GM08714 (cell line): ENCODE results near the gene SPEF2.

Experiments used
- H3K4me3 ChIP-seq: fragments of 200-500 bp; sonication (Bioruptor generic); 2 replicates; pipeline ENCODE4 v1.5.1; 2014; ENCODE audit warnings: mild to moderate bottlenecking, low read length, inconsistent platforms
- ZNF274 ChIP-seq: IDR thresholded peaks from 2 replicates; pipeline ENCODE4 v1.6.1; 2012; ENCODE audit warnings: mild to moderate bottlenecking, low read depth, low read length

Gene SPEF2, protein sequence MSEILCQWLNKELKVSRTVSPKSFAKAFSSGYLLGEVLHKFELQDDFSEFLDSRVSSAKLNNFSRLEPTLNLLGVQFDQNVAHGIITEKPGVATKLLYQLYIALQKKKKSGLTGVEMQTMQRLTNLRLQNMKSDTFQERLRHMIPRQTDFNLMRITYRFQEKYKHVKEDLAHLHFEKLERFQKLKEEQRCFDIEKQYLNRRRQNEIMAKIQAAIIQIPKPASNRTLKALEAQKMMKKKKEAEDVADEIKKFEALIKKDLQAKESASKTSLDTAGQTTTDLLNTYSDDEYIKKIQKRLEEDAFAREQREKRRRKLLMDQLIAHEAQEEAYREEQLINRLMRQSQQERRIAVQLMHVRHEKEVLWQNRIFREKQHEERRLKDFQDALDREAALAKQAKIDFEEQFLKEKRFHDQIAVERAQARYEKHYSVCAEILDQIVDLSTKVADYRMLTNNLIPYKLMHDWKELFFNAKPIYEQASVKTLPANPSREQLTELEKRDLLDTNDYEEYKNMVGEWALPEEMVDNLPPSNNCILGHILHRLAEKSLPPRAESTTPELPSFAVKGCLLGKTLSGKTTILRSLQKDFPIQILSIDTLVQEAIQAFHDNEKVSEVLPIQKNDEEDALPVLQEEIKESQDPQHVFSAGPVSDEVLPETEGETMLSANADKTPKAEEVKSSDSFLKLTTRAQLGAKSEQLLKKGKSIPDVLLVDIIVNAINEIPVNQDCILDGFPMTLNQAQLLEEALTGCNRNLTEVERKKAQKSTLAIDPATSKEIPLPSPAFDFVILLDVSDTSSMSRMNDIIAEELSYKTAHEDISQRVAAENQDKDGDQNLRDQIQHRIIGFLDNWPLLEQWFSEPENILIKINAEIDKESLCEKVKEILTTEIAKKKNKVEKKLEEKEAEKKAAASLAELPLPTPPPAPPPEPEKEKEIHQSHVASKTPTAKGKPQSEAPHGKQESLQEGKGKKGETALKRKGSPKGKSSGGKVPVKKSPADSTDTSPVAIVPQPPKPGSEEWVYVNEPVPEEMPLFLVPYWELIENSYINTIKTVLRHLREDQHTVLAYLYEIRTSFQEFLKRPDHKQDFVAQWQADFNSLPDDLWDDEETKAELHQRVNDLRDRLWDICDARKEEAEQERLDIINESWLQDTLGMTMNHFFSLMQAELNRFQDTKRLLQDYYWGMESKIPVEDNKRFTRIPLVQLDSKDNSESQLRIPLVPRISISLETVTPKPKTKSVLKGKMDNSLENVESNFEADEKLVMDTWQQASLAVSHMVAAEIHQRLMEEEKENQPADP (N-terminal part only)

DNA sequence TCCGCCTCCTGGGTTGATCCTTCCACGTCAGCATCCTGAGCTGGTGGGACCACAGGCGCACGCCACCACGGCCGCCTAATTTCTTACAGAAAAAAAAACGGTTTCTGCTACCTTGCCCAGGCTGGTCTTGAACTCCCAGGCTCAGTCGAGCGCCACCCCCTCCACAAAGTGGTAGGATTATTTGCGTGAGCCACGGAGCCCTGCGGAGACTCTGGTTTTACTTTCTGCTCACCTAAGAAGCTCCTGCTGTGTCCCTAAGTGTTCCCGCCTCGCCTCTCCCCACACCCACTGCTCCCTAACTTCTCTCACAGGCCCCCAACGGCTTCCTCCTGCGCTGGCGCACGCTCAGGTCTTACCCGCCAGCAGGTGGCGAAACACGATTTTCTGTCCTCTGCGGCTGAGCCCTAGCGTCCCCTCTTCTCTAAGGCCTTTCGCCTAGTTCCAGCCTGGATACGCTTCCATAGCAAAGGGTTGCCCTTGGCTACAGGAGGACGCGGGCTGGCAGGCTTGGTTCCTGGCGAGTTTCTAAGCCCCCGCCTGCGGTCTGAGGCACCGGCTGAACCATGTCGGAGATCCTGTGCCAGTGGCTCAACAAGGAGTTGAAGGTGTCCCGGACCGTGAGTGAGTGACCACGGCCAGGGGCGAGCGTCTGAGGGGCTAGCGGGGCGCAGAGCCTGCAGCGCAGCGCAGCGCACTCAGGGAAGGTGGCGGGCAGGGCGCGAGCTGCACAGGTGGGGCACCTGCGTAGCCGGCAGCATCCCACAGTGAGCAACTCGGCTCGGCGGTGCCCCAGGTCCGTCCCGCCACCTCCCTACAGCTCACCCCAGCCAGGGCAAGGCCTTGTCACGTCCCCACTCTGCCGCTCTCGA is at the start of gene SPEF2:
Gene SPEF2, plus strand, starts transcription at position 429 of the 869 bp plus-strand sequence. Its CDS starts 135 bp downstream, at position 564.
- H3K4me3 ChIP-seq: peak within 1 kb of the TSS; percentile 84
- no peak for TF ChIP-seq ZNF274

DNA sequence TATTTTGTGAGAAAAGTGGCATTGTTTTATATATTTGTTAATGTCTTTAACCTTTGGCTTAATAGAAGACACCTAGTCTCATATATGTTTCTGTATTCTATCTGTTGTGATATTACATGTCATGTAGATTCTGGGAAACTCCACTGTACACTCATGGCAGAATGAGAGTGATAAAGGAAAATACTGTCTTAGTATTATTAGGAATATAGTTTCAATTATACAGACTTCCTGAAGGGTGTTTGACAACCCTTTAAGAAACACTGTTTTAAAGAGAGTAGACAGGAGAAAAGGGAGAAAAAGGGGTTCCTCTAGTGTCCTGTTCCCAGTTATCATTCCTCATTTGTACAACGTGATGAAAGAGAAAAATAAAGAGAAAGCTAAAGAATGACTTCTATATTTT is 42.1 kb upstream of the SPEF2 start:
- no peak for TF ChIP-seq ZNF274
- no peak overlapping the region for H3K4me3 ChIP-seq

DNA sequence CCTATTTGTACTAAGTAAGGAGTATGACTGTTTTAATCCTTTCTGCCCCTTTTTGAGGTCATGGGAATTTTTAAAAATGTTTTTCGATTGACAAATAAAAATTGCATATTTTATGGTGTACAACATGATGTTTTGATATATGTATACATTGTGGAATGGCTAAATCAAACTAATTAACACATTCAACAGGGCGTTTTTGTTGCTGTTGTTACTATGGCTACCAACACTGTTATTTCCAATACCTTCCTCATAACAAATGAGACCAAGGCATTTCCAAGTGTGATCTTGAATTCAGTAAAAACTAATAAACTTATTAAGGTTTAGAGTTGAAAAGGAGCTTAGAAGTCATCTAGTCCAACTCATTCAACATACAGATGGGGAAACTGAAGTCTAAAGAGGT is 30.2 kb upstream of the SPEF2 start:
- no peak overlapping the region for H3K4me3 ChIP-seq
- no peak for TF ChIP-seq ZNF274

DNA sequence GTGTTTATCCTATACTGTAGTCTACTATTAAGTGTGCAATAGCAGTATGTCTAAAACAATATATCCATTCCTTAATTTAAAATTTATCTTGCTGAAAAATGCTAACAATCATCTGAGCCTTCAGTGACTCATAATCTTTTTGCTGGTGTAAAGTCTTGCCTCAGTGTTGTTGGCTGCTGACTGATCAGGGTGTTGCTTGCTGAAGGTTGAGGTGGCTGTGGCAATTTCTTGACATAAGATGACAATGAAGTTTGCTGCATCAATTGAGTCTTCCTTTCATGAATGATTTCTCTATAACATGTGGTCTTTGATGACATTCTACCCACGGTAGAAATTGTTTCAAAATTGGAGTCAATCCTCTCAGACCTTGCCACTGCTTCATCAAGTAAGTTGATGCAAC is 24.3 kb upstream of the SPEF2 start:
- TF ChIP-seq ZNF274: no peak

DNA sequence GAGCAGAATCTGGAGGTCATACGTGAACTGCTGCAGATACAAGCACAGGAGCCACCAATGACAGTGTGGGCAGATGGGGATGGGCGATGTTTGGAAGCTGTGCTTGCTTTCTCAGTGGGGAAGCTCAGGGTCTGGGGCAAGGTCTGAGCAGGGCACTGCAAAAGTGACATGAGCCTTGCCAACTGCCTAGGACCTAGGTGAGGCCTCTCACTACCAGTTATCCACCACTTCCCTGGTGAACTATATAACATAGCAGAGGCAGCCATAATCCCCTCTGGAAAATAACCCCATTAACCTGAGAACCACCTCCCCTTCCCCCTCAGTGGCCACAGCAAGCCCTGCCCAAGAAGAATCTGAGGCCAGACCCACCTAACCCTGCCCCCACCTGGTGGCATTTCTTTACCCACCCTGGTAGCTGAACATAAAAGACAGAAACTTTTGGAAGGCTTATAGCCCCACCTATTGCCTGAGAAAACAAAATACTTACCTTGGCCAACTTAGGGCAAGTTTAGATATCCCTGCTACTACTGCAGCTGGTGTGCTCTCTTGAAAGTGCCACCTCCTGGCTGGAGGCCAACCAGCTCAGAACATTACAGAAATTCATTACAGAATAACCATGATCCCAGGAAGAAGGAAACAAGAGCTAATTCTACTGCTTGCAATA is 18.8 kb upstream of the SPEF2 start:
- TF ChIP-seq ZNF274: no peak
- H3K4me3 ChIP-seq: no peak overlapping the region

More for the DNA sequence above, 24.3 kb upstream of the SPEF2 start:
- H3K4me3 ChIP-seq: no peak overlapping the region

DNA sequence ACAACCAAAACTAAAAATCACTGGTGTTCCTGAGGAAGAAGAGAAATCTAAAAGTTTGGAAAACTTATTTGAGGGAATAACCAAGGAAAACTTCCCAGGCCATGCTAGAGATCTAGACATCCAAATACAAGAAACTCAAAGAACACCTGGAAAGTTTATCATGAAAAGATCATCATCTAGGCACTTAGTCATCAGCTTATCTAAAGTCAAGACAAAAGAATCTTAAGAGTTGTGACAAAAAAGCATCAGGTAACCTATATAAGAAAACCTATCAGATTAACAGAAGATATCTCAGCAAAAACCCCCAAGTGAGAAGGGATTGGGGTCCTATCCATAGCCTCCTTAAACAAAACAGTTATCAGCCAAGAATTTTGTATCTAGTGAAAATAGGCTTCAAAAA is 17.1 kb upstream of the SPEF2 start:
- no peak for TF ChIP-seq ZNF274

DNA sequence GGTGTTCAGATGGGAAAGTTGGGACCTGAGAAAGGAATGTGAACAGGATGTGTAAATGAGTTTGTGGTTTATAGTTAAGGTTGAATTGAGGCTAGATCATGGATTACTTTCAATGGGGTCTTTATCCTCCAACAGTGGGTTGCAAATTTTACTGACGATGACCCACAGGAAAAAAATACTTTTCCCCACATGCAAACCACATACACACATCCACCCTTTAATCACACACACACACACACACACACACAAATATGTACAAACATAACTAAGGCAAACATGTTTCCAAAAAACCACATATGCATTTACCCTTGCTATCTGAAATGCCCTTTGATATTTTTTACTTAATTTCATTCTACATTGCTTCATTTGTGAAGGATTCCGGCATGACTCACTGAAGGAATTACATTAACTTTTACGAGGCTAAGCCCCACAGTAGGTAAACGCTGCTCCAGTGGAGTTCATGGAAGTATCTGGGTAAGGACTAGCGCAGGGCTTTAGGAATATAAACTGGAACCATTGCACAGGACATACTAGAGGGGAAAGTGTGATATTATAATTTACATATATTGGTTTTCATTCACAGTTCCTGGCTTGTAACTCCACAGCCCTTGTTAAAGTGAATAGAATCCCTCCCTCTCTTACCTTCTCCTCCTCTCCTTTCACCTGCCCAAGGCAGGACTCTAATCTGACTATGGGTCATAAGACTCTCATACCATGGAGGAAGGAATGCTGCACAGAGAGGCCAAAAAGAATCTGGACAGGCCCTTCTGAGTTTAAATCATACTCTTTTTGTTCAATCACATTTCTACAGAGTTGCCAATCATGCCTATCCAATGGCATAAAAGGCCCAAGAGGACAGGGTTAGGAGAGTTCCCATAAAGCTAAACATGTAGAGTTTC is 8.5 kb upstream of the SPEF2 start:
- TF ChIP-seq ZNF274: no peak

More for the DNA sequence above, 17.1 kb upstream of the SPEF2 start:
- H3K4me3 ChIP-seq: no peak overlapping the region

DNA sequence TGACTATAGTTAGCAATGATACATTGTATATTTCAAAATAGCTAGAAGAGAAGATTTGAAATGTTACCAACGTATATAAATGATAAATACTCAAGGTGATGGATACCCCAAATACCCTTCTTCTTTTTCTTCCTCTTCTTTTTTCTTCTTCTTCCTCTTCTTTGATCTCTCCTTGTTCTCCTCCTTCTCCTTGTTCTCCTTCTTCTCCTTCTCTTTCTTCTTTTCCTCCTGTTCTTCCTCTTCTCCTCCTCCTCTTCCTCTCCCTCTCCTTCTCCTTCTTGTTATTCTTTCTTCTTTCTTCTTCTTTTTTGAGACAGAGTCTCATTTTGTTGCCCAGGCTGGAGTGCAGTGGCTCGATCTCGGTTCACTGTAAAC is 616 bp upstream of the SPEF2 start:
- no peak for TF ChIP-seq ZNF274
- H3K4me3 ChIP-seq: peak overlapping the region; percentile 84; the same call in 1 of the 2 replicates

More for the DNA sequence above, 8.5 kb upstream of the SPEF2 start:
- H3K4me3 ChIP-seq: no peak overlapping the region

DNA sequence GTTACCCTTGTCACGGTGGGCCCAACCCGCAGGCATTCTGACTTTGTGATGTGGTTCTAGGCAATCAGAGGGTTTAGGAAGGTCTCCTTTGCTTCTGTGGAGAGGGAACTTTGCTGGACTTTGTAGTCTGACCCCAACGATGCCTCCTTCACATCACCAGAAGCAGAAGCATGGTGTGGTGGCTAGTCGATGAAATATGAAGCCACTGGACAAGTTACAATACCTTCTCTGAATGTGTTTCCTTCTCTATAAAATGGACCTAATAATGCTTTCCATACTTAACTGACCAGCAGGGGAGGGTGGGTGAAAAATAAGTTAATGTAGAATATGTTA is 607 bp downstream of the SPEF2 start:
- peak overlapping the region; percentile 84 for H3K4me3 ChIP-seq
- TF ChIP-seq ZNF274: no peak

DNA sequence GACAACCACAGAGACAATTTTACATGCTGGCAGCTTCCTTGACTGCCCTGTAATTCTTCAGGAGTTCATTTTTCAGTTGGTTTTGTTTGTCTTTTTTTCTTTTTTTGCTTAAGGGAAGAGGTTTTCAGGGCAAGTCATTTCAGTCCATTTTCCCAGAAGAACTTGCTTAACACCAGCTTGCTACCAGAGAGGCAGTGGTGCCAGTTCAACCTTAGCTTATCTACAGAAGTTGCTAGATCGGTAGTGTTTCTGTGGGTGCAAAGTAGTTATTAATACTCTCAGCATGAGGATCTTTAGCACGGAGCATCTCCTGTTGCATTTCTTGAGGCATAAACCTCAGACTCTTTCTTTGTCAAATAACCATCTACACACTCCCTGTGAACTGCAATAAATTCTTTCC is 1.1 kb downstream of the SPEF2 start:
- TF ChIP-seq ZNF274: no peak
- H3K4me3 ChIP-seq: no peak overlapping the region

DNA sequence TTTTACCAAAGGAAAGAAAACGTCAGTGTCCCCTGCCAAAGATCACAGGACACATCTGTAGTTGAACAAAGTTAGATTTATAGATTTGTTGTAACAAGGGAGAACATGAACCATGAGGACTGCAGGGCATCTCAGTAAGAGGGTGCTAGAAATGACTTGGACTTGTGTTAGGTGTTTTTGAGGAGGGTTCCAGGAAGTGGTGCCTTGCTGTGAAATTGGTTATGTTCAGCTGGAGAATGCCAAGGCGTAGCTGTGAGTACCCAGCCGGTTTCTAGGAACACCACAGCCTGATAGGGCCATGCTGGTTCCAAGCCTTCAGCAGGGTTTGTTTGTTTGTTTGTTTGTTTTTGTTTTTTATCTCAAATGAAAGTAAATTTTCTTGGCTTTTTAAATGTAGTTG is 5.3 kb downstream of the SPEF2 start:
- H3K4me3 ChIP-seq: no peak overlapping the region
- no peak for TF ChIP-seq ZNF274

DNA sequence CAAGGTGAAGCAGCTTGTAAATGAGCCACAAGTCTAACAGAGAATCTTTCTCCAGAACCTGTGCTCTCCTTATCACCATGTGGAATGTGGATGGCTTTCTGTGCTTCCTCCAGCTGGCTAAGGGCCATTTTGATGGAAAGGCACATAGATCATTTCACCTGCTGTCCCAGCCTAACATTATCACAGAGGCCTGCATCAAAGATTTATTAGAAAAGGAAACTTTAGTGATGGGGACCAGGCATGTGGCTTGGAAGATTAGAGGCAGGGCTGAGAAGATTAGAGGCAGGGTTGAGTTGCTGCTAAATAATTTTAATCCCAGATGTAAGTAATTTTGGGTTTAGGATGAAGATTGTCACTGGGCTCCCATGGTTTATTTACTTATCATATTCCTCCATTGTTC is 6.3 kb downstream of the SPEF2 start:
- H3K4me3 ChIP-seq: no peak overlapping the region
- no peak for TF ChIP-seq ZNF274
